Prostate gland (tissue), 2 donors: ENCODE results near the gene PSMG1.

Source experiments
- POLR2A ChIP-seq: fragments of 450-650 bp; IDR thresholded peaks from one replicate; pipeline ENCODE4 v1.6.1; 2016; ENCODE audit warnings: antibody characterized with exemption, mild to moderate bottlenecking
- TF ChIP-seq, protein P1 (sequence below), 4 experiments: fragments of 200-600 bp in 2 of 4; fragments of 450-650 bp in 2 of 4; sonication (generic) in 2 of 4; IDR thresholded peaks; 1 replicate in 3 of 4; 2 replicates in 1 of 4; pipeline ENCODE4 v1.5.1; 2016 to 2019; ENCODE audit warnings: antibody characterized with exemption in 4 of 4, mild to moderate bottlenecking in 2 of 4, moderate library complexity in 2 of 4

DNA sequence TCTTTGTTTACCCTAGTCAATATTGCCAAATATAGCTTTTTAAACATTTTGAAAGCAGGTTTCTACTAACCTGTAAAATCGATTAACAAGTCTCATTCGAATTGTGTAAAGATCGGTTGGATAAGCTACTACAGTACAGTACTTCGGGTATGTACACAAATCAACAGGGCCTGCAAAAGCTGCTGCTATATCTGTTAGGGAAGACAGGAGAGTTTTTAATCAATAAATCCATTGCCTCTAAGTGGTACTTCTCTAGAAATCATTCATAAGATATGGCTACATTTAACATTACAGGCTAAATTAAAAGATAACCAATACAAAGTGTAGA, 34.8 kb upstream of the PSMG1 start:
- TF ChIP-seq, protein P1, sequence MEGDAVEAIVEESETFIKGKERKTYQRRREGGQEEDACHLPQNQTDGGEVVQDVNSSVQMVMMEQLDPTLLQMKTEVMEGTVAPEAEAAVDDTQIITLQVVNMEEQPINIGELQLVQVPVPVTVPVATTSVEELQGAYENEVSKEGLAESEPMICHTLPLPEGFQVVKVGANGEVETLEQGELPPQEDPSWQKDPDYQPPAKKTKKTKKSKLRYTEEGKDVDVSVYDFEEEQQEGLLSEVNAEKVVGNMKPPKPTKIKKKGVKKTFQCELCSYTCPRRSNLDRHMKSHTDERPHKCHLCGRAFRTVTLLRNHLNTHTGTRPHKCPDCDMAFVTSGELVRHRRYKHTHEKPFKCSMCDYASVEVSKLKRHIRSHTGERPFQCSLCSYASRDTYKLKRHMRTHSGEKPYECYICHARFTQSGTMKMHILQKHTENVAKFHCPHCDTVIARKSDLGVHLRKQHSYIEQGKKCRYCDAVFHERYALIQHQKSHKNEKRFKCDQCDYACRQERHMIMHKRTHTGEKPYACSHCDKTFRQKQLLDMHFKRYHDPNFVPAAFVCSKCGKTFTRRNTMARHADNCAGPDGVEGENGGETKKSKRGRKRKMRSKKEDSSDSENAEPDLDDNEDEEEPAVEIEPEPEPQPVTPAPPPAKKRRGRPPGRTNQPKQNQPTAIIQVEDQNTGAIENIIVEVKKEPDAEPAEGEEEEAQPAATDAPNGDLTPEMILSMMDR (IDR thresholded peaks at IDR 0.05) = no peak
- no peak for TF ChIP-seq POLR2A
